HFF-Myc (cell line): ENCODE results near the gene CPM.
A peak's percentile ranks its signal among the peaks of the same experiment; 100 is the strongest.

Experiments
- DNase-seq: peaks from one replicate; pipeline ENCODE4 v3.0.0-alpha.2; 2011; ENCODE audit warnings: low read depth; ENCODE audit errors: extremely low read depth
- H3K4me3 ChIP-seq: replicated peaks from 2 replicates; pipeline ENCODE4 v1.5.1; 2011; ENCODE audit warnings: low read depth, mild to moderate bottlenecking, control low read depth, low read length
- CTCF ChIP-seq: IDR thresholded peaks from 2 replicates; pipeline ENCODE4 v1.5.1; 2012; ENCODE audit warnings: mild to moderate bottlenecking, low read depth, low read length, control low read depth; ENCODE audit errors: missing control alignments

CPM gene

GRCh38 chr12:68878283-68878682, 54.7 kb downstream of the CPM start:
- TF ChIP-seq CTCF, result no peak
- no peak overlapping the region for H3K4me3 ChIP-seq
- DNase-seq, result no peak

GRCh38 chr12:68877583-68877982, 55.4 kb downstream of the CPM start:
- DNase-seq, result no peak
- H3K4me3 ChIP-seq, result no peak overlapping the region
- TF ChIP-seq CTCF, result no peak

DNA sequence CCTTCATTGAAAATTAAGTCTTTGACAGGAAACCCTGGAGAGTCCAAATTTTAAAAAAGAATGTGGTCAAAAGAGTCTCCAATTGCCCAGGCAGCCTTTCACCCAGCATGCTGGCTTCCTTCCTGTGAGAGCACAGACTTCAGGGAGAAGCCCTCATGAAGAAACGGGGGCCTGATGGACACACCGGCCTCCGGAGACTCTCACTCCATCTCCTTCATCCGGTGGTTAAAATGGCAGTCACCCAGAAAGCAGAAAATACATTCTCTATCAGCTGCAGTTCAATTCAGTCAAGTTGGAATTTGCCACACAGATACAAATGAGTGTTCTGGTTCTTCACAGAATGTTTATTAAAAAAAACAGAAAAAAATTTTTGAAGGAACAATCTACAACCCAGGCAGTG, 56.5 kb downstream of the CPM start:
- no peak for DNase-seq
- no peak for TF ChIP-seq CTCF
- no peak overlapping the region for H3K4me3 ChIP-seq

GRCh38 chr12:68873316-68873715, 59.7 kb downstream of the CPM start:
- no peak for DNase-seq
- H3K4me3 ChIP-seq, result no peak overlapping the region
- no peak for TF ChIP-seq CTCF

GRCh38 chr12:68871921-68872320, 61.0 kb downstream of the CPM start:
- H3K4me3 ChIP-seq, result no peak overlapping the region
- no peak for DNase-seq
- peak; percentile 44 for TF ChIP-seq CTCF

DNA sequence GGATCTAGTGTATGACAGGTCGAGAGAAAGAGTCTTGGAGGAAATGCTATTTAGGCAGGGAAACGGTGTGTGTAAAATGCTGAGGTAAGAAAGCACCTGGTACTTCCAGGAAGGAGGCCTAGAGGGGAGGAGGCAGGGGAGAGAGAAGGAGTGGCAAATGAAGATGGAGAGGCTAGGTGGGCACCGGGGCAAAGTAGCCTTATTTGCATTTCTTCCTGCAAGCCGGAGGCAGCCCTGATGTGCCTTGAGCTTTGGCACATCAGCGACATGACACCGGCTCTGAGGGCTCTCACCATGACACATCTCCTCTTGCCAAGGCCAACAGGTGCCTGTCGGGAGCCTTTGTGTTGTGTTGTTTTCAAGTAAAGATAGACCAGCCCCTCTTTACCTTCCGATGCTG, 61.6 kb downstream of the CPM start:
- DNase-seq, result no peak
- no peak for TF ChIP-seq CTCF
- H3K4me3 ChIP-seq, result no peak overlapping the region

- H3K4me3 ChIP-seq, result no peak overlapping the region
- no peak for TF ChIP-seq CTCF
- no peak for DNase-seq
Measured at GRCh38 chr12:68870443-68870842, 62.5 kb downstream of the CPM start.
